GM12865 (cell line): ENCODE data around the gene PTPRS.
"Not testable (repeated sequence)": the region's sequence is repeated elsewhere in the genome, so short reads cannot be mapped to it uniquely, and the experiment has no call there.

Source experiments
- DNase-seq: peaks from one replicate; pipeline ENCODE4 v3.0.0; 2010; ENCODE audit warnings: low read depth
- H3K4me3 ChIP-seq: 2 replicates; pipeline ENCODE4 v1.5.1; 2011; ENCODE audit warnings: mild to moderate bottlenecking, low read depth, low read length, control low read depth
- CTCF ChIP-seq: IDR thresholded peaks from 2 replicates; pipeline ENCODE4 v1.5.1; 2011; ENCODE audit warnings: low read length, control low read depth, low read depth, inconsistent platforms; ENCODE audit not compliant: insufficient read depth; ENCODE audit errors: missing control alignments

PTPRS gene

DNA sequence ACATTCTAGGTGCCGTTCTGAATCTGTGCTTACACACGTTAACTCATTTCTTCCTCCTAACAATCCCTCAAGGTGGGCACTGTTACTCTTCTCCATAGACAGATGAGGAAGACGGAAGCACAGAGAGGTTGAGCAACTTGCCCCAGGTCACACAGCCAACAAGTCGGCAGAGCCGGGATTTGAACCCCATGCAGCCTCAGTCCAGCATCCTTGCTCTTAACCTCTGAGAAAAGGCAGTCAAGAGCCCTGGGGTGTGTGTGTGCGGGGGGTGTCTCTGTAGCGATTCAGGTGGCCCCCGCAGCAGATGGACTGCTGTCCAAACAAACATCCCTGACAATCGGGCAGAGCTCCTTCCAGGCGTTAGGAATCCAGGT is 6.3 kb downstream of the PTPRS start:
- H3K4me3 ChIP-seq, result no peak overlapping the region
- no peak for TF ChIP-seq CTCF
- DNase-seq, result no peak

GRCh38 chr19:5333581-5334365 is 6.8 kb downstream of the PTPRS start:
- DNase-seq, result no peak
- TF ChIP-seq CTCF, result no peak
- H3K4me3 ChIP-seq, result no peak overlapping the region

DNA sequence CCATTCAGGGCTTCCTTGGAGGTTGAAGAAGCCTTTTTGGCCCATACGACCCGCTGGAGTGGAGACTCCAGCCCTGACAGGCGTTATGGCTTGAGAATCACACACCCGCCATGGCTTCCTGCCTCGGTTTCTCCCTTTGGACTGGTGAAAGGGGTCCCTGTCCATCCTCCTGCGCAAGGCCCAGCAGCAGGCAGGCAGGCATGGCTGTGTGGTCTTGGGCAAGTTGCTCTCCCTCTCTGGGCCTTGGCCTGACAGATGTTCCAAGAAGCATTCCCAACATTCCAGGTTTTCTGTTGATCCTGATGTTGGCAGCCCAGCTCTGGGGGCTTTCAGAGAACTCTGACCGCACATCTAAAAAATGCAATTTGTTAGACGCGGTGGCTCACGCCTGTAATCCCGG is 8.1 kb downstream of the PTPRS start:
- DNase-seq, result no peak
- no peak overlapping the region for H3K4me3 ChIP-seq
- TF ChIP-seq CTCF, result no peak

DNA sequence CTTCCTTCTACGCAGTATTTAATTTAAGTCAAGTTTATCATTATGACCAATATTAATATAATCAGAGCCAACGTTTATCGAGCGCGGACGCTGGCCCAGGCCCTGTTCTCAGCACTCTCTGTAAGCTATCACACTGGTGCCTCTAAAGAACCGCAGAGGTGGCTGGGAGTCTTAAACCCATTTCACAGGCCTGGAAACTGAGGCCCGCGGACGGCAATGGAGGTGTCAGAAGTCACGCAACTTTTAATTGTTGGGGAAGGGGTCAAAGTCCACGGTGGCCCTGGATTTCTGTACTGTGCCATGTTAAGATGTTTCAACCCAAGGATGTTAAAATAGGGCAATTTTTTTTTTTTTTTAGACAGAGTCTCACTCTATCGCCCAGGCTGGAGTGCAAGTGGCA is 8.8 kb downstream of the PTPRS start:
- no peak for TF ChIP-seq CTCF
- DNase-seq, result no peak
- H3K4me3 ChIP-seq, result no peak overlapping the region

- no peak overlapping the region for H3K4me3 ChIP-seq
- TF ChIP-seq CTCF, result no peak
- peak; percentile 65 for DNase-seq
These were observed 10.3 kb downstream of the PTPRS start for GRCh38 chr19:5330307-5330720.

DNA sequence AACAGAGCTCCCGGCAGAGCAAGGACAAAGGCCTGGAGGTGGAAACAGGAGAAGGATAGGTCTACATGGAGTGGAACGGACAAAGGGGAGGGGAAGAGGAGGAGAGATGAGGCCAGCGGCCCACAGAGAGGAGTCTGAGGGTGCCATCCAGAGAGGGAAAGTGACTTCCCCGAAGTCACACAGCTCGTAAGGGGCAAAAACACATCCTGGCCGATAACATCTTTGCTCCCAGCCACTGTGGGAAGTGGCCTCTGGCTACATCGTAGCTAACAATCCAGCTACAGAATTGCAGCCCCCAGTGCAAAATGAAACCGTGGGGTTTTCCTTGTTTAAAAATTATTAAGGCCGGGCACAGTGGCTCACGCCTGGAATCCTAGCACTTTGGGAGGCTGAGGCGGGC is 11.5 kb downstream of the PTPRS start:
- no peak overlapping the region for H3K4me3 ChIP-seq
- DNase-seq, result no peak
- TF ChIP-seq CTCF, result no peak

DNA sequence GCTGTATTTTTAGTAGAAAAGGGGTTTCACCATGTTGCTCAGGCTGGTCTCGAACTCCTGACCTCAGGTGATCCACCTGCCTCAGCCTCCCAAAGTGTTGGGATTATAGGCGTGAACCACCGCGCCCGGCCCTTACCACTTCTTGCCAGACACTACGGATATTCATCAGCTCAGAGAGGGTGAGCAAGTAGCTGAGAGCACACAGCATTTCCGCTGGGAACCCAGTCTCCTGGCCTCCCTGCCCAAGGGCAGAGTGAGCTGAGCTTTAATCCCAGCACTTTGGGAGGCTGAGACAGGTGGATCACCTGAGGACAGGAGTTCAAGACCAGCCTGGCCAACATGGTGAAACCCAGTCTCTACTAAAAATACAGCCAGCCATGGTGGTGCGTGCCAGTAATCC is 12.2 kb downstream of the PTPRS start:
- not testable (repeated sequence) for DNase-seq, H3K4me3 ChIP-seq
